HG03039 (cell line): ENCODE measurements around the gene GRIFIN.

Experiments used
- ATAC-seq: cut with Tn5 transposase; IDR thresholded peaks from one replicate; pipeline ENCODE4 v1.9.1; 2021; ENCODE audit warnings: mild to moderate bottlenecking, moderate library complexity; ENCODE audit not compliant: unreplicated experiment

GRIFIN gene

GRCh38 chr7:2513702-2514101, 37.5 kb upstream of the GRIFIN start:
- ATAC-seq, result no peak

- ATAC-seq, result no peak
These were observed 36.5 kb upstream of the GRIFIN start for GRCh38 chr7:2512713-2513112.

- ATAC-seq, result no peak
These were observed 36.0 kb upstream of the GRIFIN start for GRCh38 chr7:2512179-2512661.

GRCh38 chr7:2511769-2512168, 35.6 kb upstream of the GRIFIN start:
- no peak for ATAC-seq

GRCh38 chr7:2510909-2511768, 34.9 kb upstream of the GRIFIN start:
- no peak for ATAC-seq

DNA sequence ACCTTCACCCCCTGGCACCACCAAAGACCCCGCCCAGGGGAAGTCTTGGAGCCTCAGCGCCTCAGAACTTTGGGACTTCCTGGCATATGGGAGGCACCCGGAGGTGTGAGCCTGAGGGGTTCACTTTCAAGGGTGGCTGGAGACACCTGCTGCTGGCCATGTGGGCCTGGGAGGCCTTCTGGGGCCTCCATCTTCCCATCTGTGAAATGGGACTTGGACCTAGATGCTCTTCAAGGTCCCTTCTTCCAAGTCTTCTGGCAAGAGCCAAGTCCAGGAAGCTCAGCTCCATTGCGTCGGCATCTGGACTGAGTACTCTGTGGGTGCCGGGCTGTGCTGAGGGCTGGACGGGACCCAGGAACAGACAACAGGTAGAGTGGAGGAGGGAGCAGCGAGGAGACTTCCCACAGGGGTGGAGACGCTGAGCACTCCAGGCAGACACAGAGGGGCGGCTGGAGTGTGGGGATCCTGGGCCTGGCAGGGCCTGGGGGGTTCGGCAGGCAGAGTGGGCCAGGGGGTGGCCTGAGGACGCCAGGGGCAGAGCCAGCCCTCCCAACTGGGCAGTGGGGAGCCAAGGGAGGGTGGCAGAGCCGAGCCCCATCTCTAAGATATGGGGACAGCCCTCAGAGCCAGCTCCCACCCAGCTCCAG, 34.1 kb upstream of the GRIFIN start:
- no peak for ATAC-seq

- no peak for ATAC-seq
These were observed 33.2 kb upstream of the GRIFIN start for GRCh38 chr7:2509298-2509906.

DNA sequence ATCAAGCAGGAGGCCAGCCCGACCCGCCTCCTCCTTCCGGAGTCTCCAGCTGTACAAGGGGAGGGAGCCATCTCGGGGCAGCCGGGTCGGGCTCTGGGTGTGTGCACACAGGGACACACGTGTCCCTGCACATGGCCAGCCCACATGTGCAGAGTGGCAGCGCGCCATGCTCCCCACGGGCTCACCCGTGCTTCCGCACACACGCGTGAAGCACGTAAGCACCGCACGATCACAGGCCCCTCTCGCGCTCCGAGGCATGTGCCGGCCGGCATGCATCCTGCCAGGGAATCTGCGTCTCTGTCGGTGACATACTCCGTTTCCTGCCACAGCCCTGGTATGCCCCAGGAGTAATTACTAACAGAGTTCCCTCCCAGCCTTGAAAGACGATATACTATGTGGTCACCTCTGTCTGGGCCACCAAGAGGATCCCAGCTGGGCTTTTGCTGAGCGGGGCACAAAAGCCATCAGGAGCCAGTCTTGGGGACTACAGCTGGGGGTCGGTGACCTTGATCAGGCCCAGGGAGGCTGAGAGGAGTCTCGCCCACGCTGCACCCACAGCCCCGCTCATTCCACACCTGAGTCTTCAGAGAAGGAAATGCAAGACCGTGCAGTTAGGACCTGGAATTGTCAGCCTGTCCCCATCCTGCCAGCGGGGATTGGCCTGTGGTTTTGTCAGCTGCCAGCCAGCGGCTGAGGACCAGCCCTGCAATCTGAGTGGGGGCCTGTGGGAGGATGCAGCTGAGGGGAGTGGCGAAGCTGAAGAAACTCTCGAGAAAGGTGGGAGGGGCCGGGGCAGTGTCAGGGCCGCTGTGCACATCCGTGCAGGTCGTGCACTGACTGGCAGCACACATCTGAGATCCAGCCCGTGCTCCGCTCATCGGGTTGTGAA, 32.4 kb upstream of the GRIFIN start:
- no peak for ATAC-seq

- no peak for ATAC-seq
These were observed 31.7 kb upstream of the GRIFIN start for GRCh38 chr7:2507917-2508306.

- ATAC-seq, result no peak
These were observed 31.2 kb upstream of the GRIFIN start for GRCh38 chr7:2507208-2507916.

GRCh38 chr7:2505401-2505800, 29.2 kb upstream of the GRIFIN start:
- ATAC-seq, result no peak

- no peak for ATAC-seq
These were observed 28.7 kb upstream of the GRIFIN start for GRCh38 chr7:2504889-2505375.

GRCh38 chr7:2504128-2504888, 28.1 kb upstream of the GRIFIN start:
- no peak for ATAC-seq

- no peak for ATAC-seq
These were observed 27.1 kb upstream of the GRIFIN start for GRCh38 chr7:2503056-2503941.

GRCh38 chr7:2502647-2502966, 26.4 kb upstream of the GRIFIN start:
- ATAC-seq, result no peak

DNA sequence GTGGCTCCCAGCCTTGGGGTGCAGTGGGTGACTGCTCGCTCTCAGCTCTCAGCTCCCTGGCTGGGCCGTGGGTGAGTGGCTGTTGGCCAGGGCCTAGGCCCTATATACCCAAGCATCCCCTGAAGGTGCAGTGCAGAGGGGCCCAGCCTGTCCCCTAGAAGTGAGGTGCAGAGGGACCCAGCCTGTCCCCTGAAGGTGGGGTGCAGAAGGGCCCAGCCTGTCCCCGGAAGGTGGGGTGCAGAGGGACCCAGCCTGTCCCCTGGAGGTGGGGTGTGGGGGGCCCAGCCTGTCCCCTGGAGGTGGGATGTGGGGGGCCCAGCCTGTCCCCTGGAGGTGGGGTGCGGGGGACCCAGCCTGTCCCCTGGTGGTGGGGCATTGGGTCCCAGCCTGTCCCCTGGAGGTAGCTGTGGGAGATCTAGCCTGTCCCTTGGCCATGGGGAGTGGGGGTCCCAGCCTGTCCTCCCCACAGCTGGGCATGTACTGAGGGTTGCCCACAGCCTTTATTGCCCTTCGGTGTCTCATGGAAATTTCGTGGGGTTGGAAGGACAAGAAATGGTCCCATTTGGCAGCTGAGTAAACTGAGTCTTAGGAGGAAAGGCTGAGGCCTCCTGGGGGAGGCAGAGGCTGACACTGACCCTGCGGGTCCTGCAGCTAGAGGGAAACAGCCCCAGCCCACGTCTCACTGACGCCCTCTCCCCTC, 25.9 kb upstream of the GRIFIN start:
- ATAC-seq, result no peak

- no peak for ATAC-seq
These were observed 24.5 kb upstream of the GRIFIN start for GRCh38 chr7:2500701-2501100.
